Kidney epithelial cell (primary cell): ENCODE measurements around the gene PLEKHG1. TPM values are rescaled to one million over a fixed set of nuclear protein-coding genes. Genes with fewer than 3 reads are reported as not detected.

ENCODE experiments used
- DNase-seq: peaks from one replicate; pipeline ENCODE4 v3.0.0-alpha.2; 2010; ENCODE audit warnings: low read depth
- H3K27me3 ChIP-seq: 2 replicates; pipeline ENCODE4 v1.6.0; 2011; ENCODE audit warnings: low read length; ENCODE audit not compliant: control insufficient read depth, insufficient read depth
- H3K36me3 ChIP-seq: 2 replicates; pipeline ENCODE4 v1.5.1; 2011; ENCODE audit warnings: low read length; ENCODE audit not compliant: control insufficient read depth, insufficient read depth
- H3K4me3 ChIP-seq: 2 replicates; pipeline ENCODE4 v1.5.1; 2011; ENCODE audit warnings: low read depth, mild to moderate bottlenecking, control low read depth, low read length
- total RNA-seq: library from RNA; depleted of rRNA; stranded (reverse); fragments of >200 nt; gene quantifications from 2 replicates; pipeline ENCODE4 v1.2.3, GENCODE V29; 2015
- TF ChIP-seq, protein P1 (sequence below): IDR thresholded peaks from 2 replicates; pipeline ENCODE4 v1.5.1; 2011; ENCODE audit warnings: mild to moderate bottlenecking, moderate library complexity, low read length, control low read depth, inconsistent platforms; ENCODE audit not compliant: insufficient read depth, poor library complexity, severe bottlenecking

Gene PLEKHG1
- total RNA-seq, 1 donor from 2014 or later = 27.8 TPM

DNA sequence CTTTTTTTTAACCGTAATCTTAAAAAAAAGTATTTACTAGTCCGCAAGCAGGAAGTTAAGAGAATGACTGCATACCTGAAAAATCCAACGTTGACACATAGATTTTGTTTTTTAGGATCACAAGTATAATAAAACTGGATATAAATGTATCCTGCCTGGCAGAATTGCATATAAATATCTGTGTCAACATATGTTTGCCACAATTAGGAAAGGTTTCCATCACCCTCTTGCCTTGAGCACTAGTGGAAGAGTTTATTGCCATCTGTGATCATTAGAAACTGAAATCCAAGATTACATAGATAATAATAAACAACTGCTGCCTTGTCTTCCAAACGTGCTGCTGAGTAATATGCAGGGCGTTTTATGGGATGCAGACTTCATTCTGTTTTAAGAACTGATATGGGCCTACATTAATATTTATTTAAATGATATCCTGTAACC lies 27.9 kb downstream of the PLEKHG1 start:
- TF ChIP-seq, protein P1, sequence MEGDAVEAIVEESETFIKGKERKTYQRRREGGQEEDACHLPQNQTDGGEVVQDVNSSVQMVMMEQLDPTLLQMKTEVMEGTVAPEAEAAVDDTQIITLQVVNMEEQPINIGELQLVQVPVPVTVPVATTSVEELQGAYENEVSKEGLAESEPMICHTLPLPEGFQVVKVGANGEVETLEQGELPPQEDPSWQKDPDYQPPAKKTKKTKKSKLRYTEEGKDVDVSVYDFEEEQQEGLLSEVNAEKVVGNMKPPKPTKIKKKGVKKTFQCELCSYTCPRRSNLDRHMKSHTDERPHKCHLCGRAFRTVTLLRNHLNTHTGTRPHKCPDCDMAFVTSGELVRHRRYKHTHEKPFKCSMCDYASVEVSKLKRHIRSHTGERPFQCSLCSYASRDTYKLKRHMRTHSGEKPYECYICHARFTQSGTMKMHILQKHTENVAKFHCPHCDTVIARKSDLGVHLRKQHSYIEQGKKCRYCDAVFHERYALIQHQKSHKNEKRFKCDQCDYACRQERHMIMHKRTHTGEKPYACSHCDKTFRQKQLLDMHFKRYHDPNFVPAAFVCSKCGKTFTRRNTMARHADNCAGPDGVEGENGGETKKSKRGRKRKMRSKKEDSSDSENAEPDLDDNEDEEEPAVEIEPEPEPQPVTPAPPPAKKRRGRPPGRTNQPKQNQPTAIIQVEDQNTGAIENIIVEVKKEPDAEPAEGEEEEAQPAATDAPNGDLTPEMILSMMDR = no peak

DNA sequence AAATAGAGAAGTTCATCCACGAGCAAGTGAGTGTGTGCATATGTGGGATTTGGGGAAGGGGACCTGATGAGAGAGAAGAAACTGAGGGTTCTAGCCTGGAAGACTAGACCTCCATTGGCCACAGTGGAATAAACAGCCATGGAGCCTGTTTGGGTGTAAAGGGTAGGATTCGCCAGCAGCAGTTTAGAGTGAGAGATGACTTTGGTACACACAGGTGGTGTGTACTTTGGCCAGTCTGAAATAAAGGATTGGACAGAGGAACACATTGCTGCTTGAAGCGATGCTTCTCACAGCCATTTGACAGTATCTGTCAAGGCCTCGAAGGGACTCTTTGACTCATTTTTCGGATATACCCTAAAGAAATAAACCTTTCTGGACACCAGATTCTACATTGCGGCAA lies 29.2 kb downstream of the PLEKHG1 start:
- Histone ChIP-seq H3K27me3 (no peaks in the 10 kb centered on the region), H3K36me3 (no peaks in the 10 kb centered on the region), H3K4me3 (no peak overlapping the region)
- DNase-seq = no peak
- TF ChIP-seq, protein P1 = no peak

More for the DNA sequence above, 27.9 kb downstream of the PLEKHG1 start:
- no peak for DNase-seq
- no peak overlapping the region for H3K4me3 ChIP-seq
- H3K27me3 ChIP-seq = no peaks in the 10 kb centered on the region
- H3K36me3 ChIP-seq = no peaks in the 10 kb centered on the region

DNA sequence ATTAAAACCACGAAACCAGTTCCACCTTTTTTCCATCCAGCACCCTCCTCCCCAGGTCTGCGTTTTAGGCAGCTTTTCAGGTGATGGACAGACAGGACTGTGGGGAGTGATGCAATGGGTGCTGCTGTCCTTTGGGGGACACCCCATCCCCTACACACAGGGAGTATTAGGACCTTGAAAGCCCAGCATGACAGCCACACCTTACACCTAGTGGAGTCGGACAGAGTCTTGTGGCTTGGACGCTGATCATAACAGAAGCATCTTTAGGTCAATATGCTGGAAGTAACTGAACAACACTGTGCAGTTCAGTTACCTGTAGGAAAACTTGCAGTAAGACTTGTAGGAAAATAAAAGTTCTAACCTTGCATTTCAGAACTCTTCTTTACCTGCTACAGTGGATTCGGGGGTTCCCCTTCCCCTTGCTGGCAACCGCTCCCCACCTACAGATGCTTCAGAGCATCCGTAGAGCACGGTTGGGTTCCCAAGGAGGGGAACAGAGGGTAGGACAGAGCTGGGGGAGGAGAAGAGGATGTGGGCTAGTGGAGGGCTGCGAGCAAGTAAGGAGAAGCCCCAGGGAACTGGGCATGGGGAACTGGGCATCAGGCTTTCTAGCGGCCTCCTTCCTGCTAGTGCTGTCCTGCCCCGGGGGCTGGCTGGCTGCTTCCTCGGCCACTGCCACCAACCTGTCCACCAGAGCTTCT lies 31.7 kb downstream of the PLEKHG1 start:
- Histone ChIP-seq H3K27me3 (no peaks in the 10 kb centered on the region), H3K36me3 (no peaks in the 10 kb centered on the region), H3K4me3 (no peak overlapping the region)
- TF ChIP-seq, protein P1 = no peak
- DNase-seq = no peak

DNA sequence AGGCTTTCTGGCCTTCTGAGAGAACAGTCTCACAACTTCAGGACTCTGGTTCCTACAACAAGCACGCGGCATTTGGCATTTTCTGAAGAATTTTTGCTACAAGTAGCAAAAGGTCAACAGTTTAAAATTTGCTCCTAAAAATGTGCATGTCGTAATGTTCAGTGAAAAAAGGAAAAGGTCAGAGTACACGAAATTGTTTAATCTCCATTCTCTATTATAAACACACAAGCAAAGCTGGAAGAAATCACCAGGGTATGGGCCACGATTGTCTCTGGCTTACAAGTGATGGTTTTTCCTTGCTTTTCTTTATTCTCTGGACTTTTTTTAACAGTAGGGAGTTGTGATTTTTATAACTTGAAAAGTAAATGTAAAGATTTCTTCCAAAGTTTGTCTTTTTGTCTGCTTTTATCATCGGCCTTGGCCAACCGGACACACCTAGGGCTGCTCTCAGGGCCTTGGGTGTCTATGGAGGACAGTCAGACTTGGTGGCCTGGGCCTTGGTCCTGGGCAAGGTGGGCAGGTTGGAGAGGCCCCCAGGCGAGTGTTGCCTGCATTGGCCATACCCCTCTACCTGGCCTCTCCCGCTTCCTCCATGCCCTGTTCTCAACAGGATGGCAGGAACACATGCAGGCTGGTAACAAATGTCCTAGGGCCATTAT lies 32.4 kb downstream of the PLEKHG1 start:
- no peak for DNase-seq
- Histone ChIP-seq H3K4me3 (no peak overlapping the region), H3K27me3 (no peaks in the 10 kb centered on the region), H3K36me3 (no peaks in the 10 kb centered on the region)
- TF ChIP-seq, protein P1 = no peak

DNA sequence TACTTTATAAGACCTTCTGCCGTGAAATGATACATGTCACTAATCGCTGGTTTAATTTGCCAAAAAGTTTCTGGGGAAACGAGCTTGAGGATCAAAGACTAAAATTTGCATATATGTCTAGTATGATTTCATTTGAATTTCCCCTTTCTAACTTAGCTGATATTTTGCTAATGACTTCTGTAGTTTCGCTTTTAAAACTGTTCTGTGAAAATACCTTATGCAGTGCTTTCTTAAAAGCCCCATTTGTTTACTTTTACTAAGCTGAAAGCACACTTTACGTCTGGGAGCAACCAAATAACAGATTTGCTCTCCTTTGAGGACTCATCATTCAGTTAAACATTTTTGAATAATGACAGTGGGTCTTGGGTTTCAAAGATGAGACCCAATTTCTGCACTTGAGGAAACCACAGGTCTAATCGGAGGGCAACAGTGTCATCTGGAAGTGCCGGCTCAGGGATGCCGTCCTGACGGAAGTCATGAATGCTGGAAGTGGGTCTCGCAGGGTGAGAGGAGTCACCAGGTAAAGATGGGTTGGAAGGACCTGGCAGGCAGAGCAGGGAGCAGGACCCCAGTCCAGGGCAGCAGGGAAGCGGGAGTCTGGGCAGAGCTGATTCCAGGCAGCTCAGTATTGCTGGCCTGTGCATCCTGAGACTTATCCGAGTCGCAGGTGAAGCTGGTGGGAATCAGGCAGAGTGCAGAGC lies 33.2 kb downstream of the PLEKHG1 start:
- Histone ChIP-seq H3K27me3 (no peaks in the 10 kb centered on the region), H3K36me3 (no peaks in the 10 kb centered on the region), H3K4me3 (no peak overlapping the region)
- DNase-seq = no peak
- TF ChIP-seq, protein P1 = no peak
